GM12801 (cell line): Measurements from ENCODE around the gene EPB41.

Experiments used
- TF ChIP-seq, protein P1 (sequence below): IDR thresholded peaks from one replicate; pipeline ENCODE4 v1.5.1; 2011; ENCODE audit warnings: control low read depth; ENCODE audit not compliant: insufficient read length; ENCODE audit errors: extremely low read depth

EPB41 gene

DNA sequence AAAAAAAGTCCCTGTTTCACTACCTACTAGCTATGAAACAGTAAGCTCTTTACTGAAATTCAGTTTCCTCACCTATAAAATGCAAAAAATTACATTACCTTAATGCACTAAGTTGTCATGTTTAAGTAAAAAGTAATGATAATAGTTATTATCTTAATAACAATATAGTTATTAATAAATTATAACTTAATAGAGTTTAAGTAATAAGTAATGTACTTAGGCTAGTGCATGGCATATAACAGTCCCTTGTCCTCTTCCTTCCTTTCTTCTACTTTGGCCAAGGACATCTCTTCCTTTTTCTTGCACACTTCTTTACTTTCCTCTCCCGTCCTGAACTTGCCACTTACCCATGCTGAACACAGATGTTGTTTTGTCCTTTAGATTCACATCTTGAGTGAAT is 200.3 kb downstream of the EPB41 start:
- TF ChIP-seq, protein P1, sequence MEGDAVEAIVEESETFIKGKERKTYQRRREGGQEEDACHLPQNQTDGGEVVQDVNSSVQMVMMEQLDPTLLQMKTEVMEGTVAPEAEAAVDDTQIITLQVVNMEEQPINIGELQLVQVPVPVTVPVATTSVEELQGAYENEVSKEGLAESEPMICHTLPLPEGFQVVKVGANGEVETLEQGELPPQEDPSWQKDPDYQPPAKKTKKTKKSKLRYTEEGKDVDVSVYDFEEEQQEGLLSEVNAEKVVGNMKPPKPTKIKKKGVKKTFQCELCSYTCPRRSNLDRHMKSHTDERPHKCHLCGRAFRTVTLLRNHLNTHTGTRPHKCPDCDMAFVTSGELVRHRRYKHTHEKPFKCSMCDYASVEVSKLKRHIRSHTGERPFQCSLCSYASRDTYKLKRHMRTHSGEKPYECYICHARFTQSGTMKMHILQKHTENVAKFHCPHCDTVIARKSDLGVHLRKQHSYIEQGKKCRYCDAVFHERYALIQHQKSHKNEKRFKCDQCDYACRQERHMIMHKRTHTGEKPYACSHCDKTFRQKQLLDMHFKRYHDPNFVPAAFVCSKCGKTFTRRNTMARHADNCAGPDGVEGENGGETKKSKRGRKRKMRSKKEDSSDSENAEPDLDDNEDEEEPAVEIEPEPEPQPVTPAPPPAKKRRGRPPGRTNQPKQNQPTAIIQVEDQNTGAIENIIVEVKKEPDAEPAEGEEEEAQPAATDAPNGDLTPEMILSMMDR = no peak

DNA sequence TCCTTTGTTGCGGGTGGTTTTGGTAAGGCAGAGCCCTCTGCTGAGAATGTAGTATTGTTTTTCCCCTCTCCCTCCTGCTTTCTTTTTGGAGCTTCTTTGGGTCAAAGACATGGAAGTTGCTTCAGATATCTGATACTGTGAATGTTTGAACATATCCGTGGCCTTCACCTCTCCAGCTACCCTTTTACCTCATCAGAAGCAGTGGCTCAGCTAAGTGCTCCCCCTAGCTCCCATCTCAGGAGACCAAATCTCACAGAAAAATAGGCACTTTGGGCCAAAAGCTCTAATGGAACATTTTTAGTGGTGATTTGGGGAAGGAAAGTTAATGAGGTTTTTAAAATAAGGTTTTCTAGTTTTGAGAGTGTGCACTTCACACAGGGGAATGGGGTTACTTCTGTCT is 203.0 kb downstream of the EPB41 start:
- TF ChIP-seq, protein P1 = no peak

DNA sequence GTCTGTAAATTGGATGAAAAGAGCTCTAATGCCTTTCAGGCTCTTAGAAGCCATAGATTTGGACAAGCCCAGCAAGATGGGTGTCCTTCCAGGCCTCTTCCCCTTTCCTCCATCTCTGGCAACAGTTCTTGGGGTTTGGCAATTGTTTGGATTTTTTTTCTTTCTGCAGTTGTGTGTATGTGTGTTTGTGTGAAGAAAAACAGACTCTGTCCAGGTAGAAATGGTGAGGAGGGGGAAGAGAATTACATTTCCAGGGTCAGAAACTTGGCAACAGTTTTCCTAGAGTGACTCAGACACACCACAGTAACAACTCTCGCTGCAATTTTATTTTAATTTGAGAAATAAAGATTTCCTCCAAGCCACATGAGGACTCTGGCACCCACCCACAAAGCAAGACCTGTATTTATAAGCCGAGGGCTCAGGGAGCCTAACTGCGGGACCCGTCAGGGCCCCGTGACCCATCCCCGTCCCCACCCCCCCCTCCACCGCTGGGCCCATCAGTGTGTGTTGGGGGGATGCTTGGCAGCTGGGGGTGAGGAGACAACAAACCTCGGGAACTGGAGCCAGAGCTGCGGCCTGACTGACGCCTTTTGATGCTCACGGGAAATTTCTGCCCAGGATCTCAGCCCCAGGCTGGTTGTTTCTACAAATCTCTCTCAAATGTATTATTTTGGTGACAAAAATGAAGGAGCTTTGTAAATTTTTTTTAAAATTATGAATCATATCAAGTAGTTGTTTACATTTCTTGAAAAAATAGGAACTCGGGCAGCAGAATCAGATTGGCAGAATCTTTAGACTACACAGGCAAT is 205.0 kb downstream of the EPB41 start:
- TF ChIP-seq, protein P1 = no peak

DNA sequence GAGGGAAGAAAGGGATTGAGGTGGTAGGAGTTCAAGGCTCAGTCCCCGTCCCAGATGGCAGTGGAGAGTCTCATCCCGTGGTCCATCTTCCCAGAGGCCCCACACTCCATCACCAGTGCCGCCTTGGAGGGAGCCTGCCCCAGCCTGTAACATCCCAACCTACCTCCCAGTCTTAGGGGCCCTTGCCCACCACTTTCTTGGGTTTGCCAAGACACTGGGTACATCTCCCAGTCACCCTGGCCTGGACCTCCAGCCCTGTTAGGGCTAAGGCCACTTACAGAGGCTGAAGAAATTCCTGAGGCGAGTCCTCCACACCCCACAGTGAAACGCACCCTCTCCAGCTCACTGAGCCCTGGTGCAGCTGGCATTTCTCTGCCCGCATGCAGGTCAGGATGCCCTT is 206.0 kb downstream of the EPB41 start:
- TF ChIP-seq, protein P1 = no peak

DNA sequence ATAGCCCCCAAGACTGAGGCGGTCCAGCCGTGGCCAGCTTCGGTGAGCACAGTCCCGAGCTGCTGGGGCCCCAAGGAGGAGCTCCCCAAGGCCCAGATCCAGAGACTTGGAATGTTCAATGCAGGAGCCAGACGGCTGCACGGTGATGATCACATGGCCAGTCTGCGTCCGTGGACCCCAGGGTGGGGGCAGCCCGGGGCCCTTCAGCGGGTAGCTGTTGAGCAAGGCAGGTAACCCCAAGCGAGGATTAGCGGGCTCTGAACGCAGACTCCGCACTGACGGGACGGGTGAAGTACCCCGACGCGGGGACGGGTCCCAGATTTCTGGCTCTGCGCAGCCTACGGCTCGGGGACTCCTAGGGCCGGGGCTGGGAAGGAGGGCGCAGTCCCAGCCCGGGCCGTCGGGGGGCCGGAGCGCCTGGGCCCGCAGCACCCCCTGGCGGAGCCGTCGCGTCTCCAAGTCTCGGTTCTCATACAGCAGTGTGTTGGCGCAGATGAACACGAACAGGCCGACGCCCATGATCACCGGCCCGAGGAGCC is 206.6 kb downstream of the EPB41 start:
- TF ChIP-seq, protein P1 = no peak

DNA sequence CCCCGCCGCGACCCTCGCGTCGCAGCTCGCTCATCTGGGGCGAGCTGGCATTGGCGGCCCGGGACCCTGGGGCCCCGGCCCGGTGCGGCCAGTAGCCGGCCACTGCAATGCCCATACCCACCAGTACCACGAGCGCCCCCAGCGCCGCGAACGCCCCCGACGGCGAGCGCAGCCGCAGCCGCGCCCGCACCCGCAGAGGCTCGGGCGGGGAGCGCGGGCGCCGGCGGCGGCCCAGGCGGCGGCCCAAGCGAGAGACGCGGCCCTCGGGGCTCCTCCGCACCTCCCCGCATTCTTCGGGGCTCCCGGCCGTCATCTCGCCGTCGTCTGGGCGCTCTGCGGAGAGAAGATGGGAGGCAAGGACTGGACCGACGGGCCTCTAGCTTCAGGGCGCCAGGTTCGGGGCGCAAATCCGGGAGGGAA is 207.2 kb downstream of the EPB41 start:
- TF ChIP-seq, protein P1 = no peak

DNA sequence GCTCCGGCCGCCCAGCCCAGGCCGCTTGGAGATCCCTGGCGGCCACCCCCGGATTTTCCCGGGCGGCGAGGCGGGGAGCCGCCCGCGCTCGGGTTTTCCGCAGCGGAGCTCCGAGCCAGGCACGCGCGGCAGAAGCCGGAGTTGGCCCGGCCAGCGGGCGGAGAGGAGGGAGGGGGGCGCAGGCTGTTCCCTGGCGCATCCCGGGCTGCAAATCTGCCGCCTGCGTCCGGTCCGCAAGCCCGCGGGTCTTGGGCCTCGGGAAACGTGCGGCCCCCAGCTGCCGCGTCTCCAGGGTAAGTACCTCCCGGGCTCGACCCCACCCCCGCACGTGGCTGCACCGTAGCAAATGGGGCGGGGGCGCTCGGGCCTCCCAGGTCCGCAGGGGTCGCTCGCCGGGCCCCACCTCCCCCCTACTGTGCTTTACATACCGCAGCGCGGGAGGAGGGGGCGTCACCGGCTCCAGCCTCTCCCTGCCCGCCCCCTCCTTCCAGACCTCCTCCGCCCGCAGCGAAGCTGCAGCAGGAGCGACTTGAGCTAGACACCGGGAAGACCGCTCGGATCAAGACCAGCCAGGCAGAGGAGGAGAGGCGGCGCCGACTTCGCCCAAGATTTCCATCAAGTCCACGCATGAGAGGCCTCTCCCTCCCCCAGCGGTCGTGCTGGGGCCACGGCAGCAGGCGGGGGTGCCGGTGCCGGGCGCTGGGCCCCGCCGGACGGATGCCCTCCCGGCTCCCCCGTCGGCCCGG is 207.7 kb downstream of the EPB41 start:
- TF ChIP-seq, protein P1 = no peak
